GM18867 (cell line): ENCODE measurements around the gene RAI1.

Experiments
- ATAC-seq: cut with Tn5 transposase; IDR thresholded peaks from one replicate; pipeline ENCODE4 v1.9.1; 2021; ENCODE audit warnings: mild to moderate bottlenecking, moderate library complexity; ENCODE audit not compliant: unreplicated experiment

The RAI1 gene

DNA sequence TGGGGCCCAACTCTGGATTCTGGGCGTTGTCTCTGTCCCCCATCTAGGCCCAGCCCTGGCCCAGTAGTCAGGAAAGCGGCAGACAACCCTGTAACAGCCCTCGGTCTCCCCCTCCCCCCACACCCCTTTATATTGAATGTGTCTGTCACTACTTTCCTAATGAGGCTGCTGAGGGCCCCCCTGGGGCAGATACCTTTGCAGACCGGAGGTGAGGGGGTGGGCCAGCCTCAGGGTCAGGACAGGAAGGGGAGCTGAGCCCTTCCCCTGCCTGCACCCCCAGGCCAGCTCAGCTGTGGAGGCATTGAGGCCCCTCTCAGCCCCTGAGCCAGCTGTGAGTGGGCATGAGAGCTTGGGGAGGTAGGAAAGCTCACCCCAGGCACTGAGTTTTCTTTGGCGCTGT is 17.1 kb downstream of the RAI1 start:
- no peak for ATAC-seq

DNA sequence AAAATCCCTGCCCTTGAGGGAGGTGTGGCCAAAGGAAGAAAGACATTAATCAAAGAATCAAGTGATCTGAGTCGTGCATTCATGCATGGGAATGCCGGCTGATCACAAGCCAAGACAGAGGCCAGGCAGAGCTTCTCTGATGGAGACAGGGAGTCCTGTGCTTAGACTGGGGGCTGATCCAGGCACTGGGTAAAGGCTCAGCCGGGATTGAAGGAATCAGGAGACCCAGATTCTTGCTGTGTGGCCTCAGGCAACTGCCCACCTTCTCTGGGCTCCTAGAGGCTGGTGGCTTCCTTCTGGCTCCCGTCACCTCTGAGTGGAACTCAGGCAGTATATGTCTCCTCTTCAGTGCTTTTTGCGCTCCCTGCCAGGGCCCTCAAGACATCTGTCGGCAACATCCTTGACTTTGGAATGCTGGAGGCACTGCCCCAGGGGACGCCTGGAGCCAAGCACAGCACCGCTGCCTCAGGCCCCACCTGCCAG is 17.7 kb downstream of the RAI1 start:
- no peak for ATAC-seq

DNA sequence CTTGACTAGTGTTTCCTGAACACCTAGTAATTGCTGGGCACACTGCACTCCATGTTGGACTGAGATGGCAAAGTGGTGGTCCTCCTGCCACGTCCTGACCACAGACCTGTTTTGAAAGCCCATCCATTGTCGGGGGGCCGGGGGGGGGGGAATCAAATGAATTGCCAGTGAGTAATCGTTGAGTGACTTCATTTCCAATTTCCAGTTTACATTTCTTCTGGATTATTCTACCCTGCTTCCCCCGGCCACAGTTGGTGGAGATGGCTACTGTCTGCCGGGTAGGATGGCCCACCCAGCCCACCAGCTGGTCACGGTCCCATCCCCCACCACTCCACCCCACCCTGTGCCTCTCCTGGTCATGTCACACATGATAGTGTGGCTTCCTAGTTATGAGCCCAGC is 18.2 kb downstream of the RAI1 start:
- ATAC-seq: no peak

DNA sequence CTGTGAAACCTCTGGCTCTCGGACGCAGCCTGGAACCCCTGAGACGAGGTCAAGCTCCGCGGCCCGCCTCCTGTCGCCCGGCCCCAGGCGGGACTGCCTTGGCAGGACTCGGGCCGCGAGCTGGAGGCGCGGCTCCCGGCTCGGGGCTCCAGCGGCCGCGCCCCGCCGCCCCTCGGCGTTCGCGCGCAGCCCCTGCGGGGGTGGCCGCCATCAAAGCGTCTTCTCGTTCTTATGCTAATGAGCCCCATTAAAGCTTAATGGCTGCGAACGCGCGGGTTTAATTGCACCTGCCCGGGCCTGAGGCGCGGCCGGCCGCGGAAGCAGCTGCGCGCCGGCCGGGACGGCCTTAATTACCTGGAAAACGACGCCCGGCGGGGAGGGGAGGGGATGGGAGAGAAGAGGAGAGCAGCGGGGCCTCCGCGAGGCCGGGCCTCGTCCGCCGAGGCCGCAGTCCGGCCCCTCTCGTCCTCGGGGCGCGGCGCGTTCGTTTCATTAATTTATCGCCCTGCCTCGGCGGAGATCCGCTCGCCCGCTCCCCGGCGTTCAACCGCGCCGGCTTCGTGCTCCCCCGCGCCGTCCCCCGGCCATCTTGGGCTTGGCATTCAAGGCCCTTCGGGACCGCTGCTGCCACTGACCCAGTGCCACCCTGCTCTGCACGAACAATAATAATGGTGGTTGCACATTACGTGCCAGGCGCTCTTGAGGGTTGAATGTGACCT is 19.2 kb downstream of the RAI1 start:
- no peak for ATAC-seq

DNA sequence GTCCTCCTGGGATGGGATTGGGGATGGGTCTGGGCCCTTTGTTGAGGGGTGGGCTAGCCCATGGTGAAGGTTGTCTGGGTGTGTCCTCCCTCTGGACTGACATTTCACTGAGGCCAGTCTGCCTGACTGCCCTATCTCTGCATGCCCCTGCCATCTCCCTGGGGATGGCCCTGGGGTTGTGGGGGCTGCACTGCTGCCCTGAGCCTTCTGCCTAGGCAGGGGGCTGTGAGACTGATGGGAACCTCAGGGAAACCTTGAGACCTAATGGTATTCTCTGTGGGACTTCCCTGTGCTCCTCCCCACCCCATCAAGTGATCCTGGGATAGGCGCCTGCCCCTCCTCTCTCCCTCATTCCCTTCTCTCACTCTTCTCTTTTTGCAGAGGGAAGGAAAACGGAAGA is 19.9 kb downstream of the RAI1 start:
- ATAC-seq: no peak

DNA sequence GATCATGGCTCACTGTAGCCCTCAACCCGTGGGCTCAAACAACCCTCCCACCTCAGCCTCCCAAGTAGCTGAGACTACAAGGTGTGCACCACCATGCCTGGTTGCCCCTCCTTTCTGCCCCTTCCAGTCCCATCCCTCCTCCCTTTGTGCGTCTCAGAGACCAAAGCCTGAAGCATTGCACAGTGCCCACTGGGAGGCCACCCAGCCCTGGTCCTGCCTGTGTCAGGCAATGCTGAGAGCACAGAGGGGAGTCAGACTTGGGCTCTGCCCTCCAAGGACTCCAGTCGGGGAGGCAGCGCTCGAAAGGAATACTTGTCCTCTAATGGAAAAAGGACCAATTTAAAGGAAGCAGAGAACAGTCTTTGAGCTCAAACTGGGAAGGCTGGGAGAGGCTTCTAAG is 20.4 kb downstream of the RAI1 start:
- no peak for ATAC-seq

DNA sequence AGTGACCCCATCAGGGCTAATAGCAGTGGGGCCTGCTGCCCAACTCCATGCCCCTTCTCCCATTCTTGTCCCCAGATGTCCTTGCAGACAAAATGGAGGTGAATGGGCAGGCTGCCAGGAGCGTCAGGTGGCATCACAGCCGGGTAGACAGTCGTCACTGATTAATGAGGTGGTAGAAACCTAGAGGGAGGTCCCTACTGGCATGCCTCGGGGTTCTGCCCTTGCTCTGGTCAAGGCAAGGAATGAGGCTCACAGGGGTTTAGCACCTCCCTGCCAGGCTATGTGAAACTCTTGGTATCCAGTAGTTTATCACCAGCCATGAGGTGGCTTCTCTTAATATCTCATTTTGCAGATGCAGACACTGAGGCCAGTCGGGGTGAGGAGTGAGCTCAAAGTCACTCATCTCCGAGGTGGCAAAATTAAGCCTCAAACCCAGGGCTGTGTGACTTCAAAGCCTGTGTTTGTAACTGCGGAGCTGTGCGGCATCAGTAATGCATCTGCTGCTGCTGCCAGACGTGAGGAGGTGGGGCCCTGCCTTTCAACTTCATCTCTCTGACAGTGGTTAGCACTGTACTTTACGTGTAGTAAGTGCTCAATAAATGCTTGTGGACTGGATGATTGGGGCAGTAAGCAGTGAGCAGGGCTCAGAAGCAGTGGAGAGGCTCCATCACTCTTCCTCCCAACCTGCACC is 21.3 kb downstream of the RAI1 start:
- no peak for ATAC-seq

DNA sequence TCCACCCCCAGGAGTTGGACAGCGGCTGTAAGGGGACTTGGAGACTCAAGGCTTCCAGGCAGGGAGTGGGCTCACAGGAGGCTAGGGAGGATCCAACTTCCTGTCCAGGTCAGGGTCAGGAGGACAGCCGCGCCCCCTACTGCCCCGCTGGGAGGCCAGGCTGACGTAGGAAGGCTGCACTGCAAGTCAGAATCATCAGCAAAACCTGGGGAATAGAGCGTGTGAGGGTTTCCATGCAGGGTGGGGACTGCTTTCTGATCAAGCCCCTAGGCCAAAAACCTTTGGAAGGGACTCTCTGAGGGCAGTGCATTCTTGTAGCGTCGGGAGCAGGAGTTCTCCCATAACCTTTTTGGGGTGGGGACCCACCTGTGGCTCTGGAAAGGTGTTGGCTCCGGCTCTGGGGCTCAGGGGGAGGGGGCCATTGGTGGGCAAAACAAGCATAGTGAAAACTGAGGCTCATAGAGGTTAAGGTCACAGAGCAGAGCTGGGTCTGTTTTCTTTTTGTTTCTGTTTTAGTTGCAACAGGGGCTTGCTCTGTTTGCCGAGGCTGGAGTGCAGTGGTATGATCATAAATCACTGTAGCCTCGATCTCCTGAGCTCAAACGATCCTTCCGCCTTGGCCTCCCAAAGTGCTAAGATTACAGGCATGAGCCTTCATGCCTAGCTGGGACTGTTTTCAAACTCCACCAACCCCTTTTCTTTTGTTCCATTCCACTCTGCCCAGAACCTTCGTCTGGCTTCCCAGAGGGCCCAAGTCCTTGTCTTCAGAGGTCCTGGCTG is 22.1 kb downstream of the RAI1 start:
- no peak for ATAC-seq

DNA sequence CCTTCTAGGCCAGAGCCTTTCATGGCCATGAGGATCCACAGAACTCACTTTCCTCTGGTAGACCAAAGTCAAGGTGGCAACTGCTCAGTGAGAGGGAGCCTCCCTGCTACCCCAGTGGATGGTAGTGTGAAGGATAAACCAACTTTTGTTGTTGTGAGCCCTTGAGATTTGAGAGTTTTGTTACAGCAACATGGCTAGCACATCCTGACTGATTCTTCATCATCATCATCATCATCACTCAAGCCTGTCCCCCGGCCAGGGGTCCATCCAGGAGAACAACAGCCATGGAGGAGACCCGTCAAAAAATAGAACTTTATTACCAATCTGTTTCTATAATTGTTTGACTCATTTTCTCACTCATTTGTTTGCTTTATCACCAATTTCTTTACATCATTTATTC is 23.7 kb downstream of the RAI1 start:
- ATAC-seq: no peak

DNA sequence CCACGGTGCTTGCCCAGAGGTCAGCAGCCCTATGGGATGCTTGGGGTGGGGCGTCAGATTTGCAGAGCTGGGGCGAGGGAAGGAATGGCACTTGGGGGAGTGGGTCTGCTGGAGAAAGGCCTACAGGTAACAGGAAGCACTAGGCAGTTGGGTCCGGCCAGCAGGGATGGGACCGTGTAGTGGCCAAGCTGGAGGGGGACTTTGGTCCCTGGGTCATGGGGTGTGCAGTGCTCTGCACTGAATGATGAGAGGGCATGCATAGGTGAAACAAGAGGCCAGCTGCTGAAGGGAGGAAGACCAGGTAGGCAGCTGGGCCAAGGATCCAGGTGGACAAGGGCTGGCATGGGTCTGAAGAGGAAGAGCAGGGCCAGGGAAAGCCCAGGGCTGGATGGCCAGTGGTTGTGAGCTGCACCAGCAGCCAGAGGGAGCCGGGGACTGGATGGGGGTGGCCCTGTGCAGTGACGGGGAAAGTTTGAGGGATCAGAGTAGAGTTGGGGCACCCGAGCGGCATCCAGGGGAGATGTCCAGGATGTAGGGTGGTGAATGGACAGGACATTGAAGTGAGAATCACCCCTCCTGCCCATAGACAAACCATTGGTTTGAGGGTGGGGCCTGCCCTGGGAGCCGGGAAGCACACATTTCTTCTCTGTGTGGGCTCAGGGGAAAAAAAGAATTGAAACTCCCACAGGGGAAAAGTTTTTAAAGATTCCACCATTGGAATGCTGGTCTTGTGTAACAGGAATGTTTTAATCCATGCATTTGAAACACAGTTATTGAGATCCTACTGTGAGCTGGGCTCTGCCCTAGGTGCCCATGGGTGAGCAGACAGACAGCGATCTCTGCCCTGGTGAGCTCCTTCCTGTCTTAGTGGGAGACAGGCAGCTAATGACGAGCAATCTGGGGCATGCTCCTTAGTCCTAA is 25.1 kb downstream of the RAI1 start:
- ATAC-seq: no peak

DNA sequence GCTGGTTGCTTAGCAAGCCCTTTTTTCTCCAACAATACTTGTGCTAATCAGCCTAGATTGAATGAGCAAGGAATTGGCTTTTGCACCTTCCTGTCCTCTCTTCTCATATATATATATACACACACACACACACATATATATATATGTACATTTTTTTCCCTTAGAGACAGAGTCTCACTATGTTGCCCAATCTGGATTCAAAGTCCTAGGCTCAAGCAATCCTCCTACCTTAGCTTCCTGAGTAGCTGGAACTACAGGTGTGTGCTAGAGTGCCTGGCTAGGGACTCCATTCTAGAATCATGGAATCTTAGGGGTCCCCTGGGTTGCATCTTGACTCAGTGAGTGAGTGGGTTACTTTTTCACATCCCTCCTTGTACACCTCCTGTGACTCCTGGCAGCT is 27.0 kb downstream of the RAI1 start:
- no peak for ATAC-seq

DNA sequence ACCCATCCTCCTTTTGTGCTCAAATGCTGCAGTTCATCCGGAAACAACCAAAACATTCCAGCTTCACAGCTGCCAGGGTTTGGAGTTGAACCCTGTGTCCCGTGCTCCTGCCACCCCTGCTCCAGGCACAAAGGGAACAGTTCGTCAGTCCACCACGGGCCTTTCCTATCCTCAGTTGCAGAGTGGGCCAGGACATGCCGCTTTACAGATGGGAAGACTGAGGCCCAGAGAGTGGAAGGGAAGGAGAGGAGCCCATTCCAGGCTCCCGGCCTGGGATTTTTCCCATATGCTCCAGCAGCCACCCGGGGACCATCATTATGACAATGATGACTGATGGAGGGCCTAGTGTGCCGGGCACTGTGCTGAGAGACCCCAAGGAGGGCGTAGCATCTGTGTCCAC is 27.6 kb downstream of the RAI1 start:
- no peak for ATAC-seq

DNA sequence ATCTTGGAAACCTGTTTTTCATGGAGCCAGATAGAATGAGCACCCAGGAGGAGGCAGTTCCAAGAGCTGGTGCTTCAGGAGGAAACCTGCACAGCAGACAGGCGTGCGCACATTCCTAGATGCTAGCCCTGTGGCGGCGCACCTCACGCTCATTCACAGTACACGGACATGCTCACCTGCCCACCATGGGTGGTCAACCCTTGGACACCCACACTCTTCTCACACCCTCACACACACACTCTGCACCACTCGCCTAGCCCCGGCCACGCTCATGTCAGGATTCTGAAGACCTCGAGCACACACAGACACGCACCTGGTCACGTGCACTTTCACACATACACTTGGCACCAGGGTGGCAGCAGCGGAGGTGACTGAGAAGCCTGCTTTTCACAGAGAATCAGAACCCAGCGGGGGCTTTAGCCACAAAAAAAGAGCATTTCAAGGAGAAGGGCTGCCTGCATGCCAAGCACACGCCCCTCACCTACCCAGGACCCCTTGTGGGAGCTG is 28.6 kb downstream of the RAI1 start:
- no peak for ATAC-seq

DNA sequence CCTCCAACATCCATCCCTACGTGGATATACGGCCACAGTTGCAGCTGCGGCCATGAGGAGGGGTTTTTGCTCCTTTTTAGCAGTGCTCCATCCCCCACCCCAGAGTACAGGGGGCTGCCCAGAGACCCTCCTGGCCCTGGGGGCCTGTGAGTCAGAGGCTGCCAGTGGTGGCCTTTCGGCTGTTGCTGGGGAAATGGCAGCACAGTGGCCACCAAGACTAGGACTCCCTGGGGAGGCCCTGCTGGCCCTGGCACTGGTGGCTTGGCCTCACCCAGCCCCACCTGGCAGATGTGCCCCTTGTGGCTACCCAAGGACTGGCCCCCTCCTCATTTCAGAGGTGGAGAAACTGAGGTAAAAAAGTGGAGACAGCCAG is 29.1 kb downstream of the RAI1 start:
- no peak for ATAC-seq

DNA sequence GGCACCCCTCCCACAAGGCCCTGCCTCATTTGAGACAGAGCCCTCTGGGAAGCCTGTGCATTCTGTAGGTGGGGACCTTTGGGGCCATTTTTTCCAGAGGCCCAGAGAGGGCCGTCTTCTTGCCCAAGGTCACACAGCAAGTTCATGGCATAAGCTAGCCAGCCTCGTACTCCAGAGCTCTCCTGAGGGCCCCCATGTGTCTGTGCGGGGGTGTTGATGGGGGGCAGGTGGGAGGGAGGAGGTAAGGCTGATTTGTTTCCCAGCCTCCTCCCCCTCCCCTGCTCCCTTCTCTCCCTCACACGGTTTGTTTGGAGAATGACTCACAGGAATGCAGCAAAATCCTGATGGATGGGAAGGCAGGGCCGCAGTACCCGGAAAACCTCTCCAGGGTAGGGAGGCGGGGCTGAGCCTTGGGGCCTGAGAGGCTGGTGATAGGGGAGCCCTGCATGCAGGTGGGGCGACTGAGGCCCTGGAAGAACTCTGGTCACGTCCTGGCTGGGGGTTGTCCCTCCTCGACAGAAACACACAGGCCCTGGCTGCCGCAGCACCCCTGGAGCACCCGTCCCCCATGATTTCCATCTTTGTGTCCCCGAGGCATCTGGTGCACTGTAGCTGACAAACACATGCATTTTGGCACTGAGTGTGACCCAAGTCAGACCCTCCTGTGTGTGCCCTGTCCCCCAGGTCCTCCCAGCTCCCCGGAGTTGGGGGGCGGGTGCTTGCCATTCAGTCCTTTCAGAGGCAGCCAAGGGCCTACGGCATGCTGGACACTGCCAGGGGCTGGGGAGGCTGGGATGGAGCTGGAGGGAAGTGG is 29.7 kb downstream of the RAI1 start:
- no peak for ATAC-seq

DNA sequence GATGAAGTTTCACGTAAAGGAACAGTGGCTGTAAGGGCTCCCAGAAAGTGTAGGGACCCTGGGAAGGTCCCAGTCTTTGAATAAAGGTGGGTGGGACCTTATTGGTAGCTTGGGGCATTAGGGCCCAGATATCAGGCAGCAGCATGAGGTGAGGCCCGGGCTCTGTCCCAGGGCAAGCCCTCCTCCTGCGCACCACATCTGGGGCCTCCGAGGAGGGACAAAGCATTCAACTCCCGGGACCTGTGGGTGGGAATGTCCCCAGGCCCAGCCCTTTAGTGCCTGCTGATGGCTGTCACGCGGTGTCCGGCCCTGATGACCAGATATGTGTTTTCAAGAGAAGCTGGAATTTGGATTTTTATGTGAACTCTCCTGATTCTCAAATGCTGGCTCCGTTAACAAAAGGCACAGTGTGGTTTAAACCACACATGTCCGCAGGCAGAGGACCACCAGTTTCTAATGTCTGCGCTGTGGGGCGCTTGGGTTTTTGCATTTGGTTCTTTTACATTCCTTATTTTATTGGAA is 30.4 kb downstream of the RAI1 start:
- no peak for ATAC-seq

DNA sequence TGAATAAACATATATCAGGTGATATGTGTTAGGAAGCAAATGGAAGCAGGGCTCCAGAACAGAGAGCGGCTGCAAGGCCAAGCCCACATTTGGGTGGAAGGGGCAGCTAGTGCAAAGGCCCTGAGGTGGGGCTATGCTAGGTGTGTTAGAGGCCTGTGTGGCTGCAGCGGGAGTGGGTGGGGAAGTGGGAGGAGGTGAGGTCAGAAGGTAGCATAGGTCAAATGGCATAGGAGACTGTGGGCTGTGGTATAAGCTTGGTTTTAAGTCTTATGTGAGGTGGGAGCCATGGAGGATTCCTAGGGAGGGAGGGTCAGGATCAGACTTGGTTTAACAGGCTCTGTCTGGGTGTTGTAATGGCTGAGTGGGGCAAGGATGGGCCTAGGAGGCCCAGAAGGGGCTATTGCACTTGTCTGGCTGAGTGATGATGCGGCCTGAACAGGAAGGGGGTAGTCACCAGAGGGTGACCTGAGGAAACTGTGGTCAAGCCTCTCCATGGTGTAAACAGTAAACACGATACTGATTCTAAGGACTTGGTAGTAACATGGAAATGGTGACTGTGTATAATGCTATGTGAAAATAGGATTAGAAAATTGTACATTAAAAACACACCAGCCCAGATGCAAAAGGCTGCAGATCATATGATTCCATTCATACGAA is 31.1 kb downstream of the RAI1 start:
- ATAC-seq: peak; percentile 74

DNA sequence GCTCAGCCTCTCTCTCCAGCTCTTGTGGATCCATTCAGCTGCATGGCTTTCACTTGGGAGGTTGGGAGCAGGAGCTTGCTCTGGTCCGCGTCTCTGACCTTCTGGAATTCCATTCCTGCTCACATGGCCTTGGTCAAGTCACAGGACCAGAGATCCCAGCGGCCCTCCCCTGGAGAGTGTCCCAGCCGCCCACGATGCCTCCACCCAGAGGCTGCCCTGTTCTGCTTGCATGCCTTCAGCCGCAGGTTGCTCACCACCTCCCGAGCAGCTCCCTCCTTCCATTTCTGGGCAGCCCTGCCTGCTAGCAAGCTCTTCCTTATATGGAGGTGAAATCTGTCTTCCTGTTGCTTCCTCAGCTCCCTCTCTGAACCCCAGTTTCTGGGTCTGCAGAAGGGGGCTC is 32.6 kb downstream of the RAI1 start:
- no peak for ATAC-seq

DNA sequence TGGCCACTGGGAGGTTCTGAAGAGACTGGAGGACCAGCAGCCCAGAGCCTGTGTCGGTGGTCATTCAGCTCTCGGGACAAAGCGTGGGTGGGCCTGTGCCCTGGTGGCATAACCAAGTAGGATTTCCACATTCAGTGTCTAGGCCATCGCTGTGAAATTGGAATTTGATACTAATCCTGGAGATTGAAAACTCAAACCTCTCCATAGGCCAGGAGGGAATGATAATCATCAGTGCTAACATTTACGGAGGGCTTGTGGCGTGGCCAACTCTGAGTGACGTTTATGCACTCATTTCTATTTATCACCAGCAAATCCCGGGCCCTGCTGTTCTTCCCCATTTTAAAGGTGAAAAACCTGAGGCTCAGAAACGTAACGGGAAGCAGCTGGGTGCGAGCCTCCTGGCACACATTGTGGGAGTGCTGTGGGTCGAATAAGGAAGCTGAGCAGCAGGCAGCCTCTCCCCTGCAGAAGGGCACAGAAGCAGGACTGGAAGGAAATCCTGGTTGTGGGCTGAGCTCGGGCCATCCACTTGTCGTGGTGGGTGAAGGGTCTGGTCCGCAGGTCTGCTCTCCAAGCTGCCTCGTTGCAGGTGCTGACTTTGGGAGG is 33.1 kb downstream of the RAI1 start:
- ATAC-seq: no peak
